DND-41 (cell line): ENCODE results near the gene MICAL3.
"Not testable (repeated sequence)": the region's sequence is repeated elsewhere in the genome, so short reads cannot be mapped to it uniquely, and the experiment has no call there.

Experiments
- ATAC-seq: fragments of 200-7000 bp; cut with Tn5 transposase; 3 replicates; pipeline ENCODE4 v1.9.1; 2021; ENCODE audit warnings: low read depth; ENCODE audit not compliant: insufficient read depth
- DNase-seq: peaks from one replicate; pipeline ENCODE4 v3.0.0-alpha.2; 2020
- H2AFZ ChIP-seq: 2 replicates; pipeline ENCODE4 v1.6.0; 2012; ENCODE audit warnings: low read depth, low read length
- H3K27ac ChIP-seq: 2 replicates; pipeline ENCODE4 v1.5.1; 2012; ENCODE audit warnings: low read length, inconsistent platforms
- H3K27me3 ChIP-seq: fragments of 200-600 bp; sonication (generic); 2 replicates; pipeline ENCODE4 v1.6.0; 2012; ENCODE audit warnings: low read length, mild to moderate bottlenecking, inconsistent platforms; ENCODE audit not compliant: insufficient read depth, poor library complexity
- H3K36me3 ChIP-seq: 2 replicates; pipeline ENCODE4 v1.5.1; 2012; ENCODE audit warnings: low read length, inconsistent platforms; ENCODE audit not compliant: insufficient read depth
- H3K4me1 ChIP-seq: 2 replicates; pipeline ENCODE4 v1.5.1; 2012; ENCODE audit warnings: mild to moderate bottlenecking, low read length; ENCODE audit not compliant: insufficient read depth
- H3K4me2 ChIP-seq: 2 replicates; pipeline ENCODE4 v1.6.0; 2012; ENCODE audit warnings: mild to moderate bottlenecking, moderate library complexity, low read length, inconsistent platforms; ENCODE audit not compliant: insufficient read depth
- H3K4me3 ChIP-seq, 2 experiments: fragments of 200-600 bp in 1 of 2; shearing (Covaris generic) in 1 of 2; 2 replicates each; pipeline ENCODE4 v1.5.1; 2012 to 2016; ENCODE audit warnings: inconsistent platforms in 2 of 2, low read length in 2 of 2, mild to moderate bottlenecking in 2 of 2, low read depth in 1 of 2, moderate library complexity in 1 of 2
- H3K79me2 ChIP-seq: 2 replicates; pipeline ENCODE4 v1.6.0; 2012; ENCODE audit warnings: low read length, inconsistent platforms; ENCODE audit not compliant: insufficient read depth
- H3K9ac ChIP-seq: 2 replicates; pipeline ENCODE4 v1.6.0; 2012; ENCODE audit warnings: low read depth, mild to moderate bottlenecking, inconsistent platforms, low read length, moderate library complexity
- H3K9me3 ChIP-seq: 2 replicates; pipeline ENCODE4 v1.5.1; 2012; ENCODE audit warnings: low read length, moderate library complexity, mild to moderate bottlenecking, inconsistent platforms; ENCODE audit not compliant: insufficient read depth, severe bottlenecking
- H4K20me1 ChIP-seq: 2 replicates; pipeline ENCODE4 v1.6.0; 2012; ENCODE audit warnings: low read length; ENCODE audit not compliant: insufficient read depth
- EZH2 ChIP-seq: IDR thresholded peaks from 3 replicates; pipeline ENCODE4 v1.6.1; 2012; ENCODE audit warnings: borderline replicate concordance, low read depth, mild to moderate bottlenecking, moderate library complexity, low read length, inconsistent platforms; ENCODE audit not compliant: severe bottlenecking
- TF ChIP-seq, protein P1 (sequence below): IDR thresholded peaks from 2 replicates; pipeline ENCODE4 v1.5.1; 2012; ENCODE audit warnings: borderline replicate concordance, low read length, moderate library complexity, mild to moderate bottlenecking; ENCODE audit not compliant: poor library complexity, severe bottlenecking; ENCODE audit errors: extremely low read depth

MICAL3 gene

DNA sequence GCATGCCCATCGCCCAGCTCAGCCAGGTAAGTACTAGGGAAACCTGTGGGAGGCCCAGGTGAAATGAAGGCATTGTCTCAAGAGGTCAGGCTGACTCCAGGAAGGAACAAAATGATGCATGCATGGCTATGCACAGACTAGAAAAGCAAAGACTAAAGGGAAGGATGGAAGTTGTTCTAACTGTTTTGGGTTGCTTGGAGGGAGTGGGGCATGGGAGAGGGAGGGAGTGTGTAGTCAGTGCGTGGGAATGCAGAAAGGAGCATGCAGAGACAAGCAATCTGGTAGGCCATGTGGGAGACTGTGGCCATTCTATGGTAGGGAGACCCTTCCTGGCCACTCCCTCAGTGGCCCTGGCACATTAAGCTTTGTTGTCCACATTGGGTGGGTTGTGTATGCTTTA, 2.9 kb downstream of the MICAL3 start:
- Histone ChIP-seq H3K4me2 (no peak overlapping the region), H3K9me3 (no peaks in the 10 kb centered on the region), H3K27me3 (peaks cover 25% of the 10 kb centered on the region), H2AFZ (no peak overlapping the region), H3K4me3 (no peak overlapping the region), H3K27ac (no peak overlapping the region), H4K20me1 (peaks cover 3% of the 10 kb centered on the region; the same call in 1 of the 2 replicates), H3K4me1 (peaks cover 23% of the 10 kb centered on the region), H3K36me3 (no peaks in the 10 kb centered on the region), H3K9ac (no peak overlapping the region), H3K79me2 (no peaks in the 10 kb centered on the region)
- no peak for DNase-seq
- no peak for TF ChIP-seq EZH2
- TF ChIP-seq, protein P1, sequence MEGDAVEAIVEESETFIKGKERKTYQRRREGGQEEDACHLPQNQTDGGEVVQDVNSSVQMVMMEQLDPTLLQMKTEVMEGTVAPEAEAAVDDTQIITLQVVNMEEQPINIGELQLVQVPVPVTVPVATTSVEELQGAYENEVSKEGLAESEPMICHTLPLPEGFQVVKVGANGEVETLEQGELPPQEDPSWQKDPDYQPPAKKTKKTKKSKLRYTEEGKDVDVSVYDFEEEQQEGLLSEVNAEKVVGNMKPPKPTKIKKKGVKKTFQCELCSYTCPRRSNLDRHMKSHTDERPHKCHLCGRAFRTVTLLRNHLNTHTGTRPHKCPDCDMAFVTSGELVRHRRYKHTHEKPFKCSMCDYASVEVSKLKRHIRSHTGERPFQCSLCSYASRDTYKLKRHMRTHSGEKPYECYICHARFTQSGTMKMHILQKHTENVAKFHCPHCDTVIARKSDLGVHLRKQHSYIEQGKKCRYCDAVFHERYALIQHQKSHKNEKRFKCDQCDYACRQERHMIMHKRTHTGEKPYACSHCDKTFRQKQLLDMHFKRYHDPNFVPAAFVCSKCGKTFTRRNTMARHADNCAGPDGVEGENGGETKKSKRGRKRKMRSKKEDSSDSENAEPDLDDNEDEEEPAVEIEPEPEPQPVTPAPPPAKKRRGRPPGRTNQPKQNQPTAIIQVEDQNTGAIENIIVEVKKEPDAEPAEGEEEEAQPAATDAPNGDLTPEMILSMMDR = no peak
- ATAC-seq = no peak

DNA sequence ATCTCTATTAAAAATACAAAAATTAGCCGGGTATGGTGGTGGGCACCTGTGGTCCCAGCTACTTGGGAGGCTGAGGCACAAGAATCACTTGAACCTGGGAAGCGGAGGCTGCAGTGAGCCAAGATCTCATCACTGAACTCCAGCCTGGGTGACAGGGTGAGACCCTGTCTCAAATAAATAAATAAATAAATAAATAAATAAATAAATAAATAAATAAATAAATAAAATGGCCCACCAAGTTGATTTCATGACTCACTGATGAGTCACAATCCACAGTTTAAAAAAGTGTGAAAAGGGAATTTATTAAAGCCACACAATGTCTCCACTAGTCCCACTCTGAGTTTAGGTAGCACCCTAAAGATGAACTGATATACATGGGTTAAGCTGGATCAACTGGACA, 3.6 kb downstream of the MICAL3 start:
- H4K20me1 ChIP-seq, H3K4me2 ChIP-seq, DNase-seq, H2AFZ ChIP-seq, ATAC-seq, H3K36me3 ChIP-seq, H3K79me2 ChIP-seq, H3K27ac ChIP-seq, H3K9ac ChIP-seq, H3K4me3 ChIP-seq, H3K9me3 ChIP-seq: not testable (repeated sequence)
- Histone ChIP-seq H3K4me1 (peaks cover 23% of the 10 kb centered on the region), H3K27me3 (peaks cover 25% of the 10 kb centered on the region)

DNA sequence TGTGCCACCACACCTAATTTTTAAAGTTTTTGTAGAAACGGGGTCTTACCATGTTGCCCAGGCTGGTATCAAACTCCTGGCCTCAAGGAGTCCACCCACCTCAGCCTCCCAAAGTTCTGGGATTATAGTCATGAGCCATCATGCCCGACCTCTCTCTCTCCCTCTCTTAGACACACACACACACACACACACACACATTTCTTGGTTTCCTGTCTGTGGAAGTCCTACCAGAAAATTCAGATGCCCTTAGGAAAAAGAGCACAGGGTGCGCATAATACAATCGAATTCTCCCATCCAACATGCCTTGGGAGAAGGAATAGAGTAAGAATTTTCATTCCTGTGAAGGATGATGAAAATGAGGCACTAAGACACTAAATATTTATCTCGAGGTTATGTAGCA, 10.4 kb downstream of the MICAL3 start:
- no peak for TF ChIP-seq EZH2
- TF ChIP-seq, protein P1 = no peak
- H3K79me2 ChIP-seq = no peaks in the 10 kb centered on the region
- ATAC-seq (no peak), DNase-seq (no peak)
- no peak overlapping the region for H3K27ac ChIP-seq
- no peaks in the 10 kb centered on the region for H4K20me1 ChIP-seq
- no peak overlapping the region for H3K9ac ChIP-seq
- H3K4me3 ChIP-seq = no peak overlapping the region
- no peaks in the 10 kb centered on the region for H3K9me3 ChIP-seq
- no peak overlapping the region for H3K4me2 ChIP-seq
- no peaks in the 10 kb centered on the region for H3K27me3 ChIP-seq
- H2AFZ ChIP-seq = no peak overlapping the region
- H3K36me3 ChIP-seq = no peaks in the 10 kb centered on the region
- H3K4me1 ChIP-seq = no peaks in the 10 kb centered on the region

DNA sequence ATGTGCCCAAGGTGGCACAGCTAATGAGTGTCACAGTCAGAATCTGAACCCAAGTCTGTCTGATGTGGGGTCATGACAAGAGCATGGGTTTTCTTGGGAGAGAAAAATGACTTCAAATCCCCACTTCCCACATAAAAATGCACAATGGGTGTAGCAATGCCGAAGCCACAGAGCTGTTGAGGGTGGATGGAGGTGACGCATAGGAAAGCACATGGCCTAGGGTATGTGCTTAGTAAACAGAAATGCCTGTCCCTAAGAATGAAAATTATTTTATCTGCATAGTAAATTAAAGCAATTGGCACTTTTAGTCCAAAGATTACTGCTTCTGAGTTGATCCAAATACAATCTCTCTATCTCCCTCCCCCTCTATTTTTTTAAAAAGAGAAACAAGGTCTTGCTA, 10.9 kb downstream of the MICAL3 start:
- Histone ChIP-seq H2AFZ (no peak overlapping the region), H3K27ac (no peak overlapping the region), H3K36me3 (no peaks in the 10 kb centered on the region), H3K4me3 (no peak overlapping the region), H4K20me1 (no peaks in the 10 kb centered on the region), H3K27me3 (no peaks in the 10 kb centered on the region), H3K4me2 (no peak overlapping the region), H3K79me2 (no peaks in the 10 kb centered on the region), H3K9ac (no peak overlapping the region), H3K4me1 (no peaks in the 10 kb centered on the region), H3K9me3 (no peaks in the 10 kb centered on the region)
- TF ChIP-seq, protein P1 = no peak
- no peak for TF ChIP-seq EZH2
- no peak for ATAC-seq
- DNase-seq = no peak
